B cell (primary cell): ENCODE data around the gene ZNF541.

ENCODE experiments used
- EZH2 ChIP-seq: IDR thresholded peaks from 2 replicates; pipeline ENCODE4 v1.6.1; 2012; ENCODE audit warnings: borderline replicate concordance, low read depth, mild to moderate bottlenecking, moderate library complexity, low read length; ENCODE audit not compliant: insufficient read depth, poor library complexity, severe bottlenecking
- TF ChIP-seq, protein P1 (sequence below): fragments of 200-600 bp; IDR thresholded peaks from one replicate; pipeline ENCODE4 v1.8.0; 2022; ENCODE audit warnings: antibody characterized with exemption, mild to moderate bottlenecking

GRCh38 chr19:47607564-47608073 lies 34.7 kb upstream of the ZNF541 start:
- TF ChIP-seq, protein P1, sequence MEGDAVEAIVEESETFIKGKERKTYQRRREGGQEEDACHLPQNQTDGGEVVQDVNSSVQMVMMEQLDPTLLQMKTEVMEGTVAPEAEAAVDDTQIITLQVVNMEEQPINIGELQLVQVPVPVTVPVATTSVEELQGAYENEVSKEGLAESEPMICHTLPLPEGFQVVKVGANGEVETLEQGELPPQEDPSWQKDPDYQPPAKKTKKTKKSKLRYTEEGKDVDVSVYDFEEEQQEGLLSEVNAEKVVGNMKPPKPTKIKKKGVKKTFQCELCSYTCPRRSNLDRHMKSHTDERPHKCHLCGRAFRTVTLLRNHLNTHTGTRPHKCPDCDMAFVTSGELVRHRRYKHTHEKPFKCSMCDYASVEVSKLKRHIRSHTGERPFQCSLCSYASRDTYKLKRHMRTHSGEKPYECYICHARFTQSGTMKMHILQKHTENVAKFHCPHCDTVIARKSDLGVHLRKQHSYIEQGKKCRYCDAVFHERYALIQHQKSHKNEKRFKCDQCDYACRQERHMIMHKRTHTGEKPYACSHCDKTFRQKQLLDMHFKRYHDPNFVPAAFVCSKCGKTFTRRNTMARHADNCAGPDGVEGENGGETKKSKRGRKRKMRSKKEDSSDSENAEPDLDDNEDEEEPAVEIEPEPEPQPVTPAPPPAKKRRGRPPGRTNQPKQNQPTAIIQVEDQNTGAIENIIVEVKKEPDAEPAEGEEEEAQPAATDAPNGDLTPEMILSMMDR: no peak
- TF ChIP-seq EZH2: no peak
